ENCODE results near the gene TET1. TPM values are rescaled to one million over a fixed set of nuclear protein-coding genes. Genes with fewer than 3 reads are reported as not detected.

The TET1 gene
- total RNA-seq, 1 donor from 2014 or later = 1.2 TPM

DNA sequence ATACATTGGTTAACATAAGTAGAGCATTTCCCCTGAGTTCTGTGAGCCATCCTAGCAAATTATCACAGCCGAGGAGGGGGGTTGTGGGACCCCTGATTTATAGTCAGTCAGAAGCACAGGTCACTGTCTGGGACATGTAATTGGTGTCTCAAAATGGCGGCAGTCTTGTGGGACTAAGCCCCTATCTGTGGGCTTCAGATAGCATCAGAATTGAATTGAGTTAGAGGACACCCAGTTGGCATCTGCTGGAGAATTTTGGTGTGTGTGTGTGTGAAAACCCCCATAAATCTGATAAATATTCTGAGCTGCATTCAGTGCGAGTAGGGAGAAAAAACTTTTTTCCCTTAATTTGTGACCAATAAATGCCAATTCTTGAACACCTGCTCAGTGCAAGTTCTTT lies 6.5 kb upstream of the TET1 start:
- Histone ChIP-seq H3K27me3 (ENCODE audit: control insufficient read depth, insufficient read depth, low read length) (no peaks in the 10 kb centered on the region), H3K36me3 (ENCODE audit: control insufficient read depth, insufficient read depth, low read length) (no peaks in the 10 kb centered on the region), H3K4me3 (ENCODE audit: low read depth, low read length) (no peak overlapping the region)
- TF ChIP-seq, protein P1, sequence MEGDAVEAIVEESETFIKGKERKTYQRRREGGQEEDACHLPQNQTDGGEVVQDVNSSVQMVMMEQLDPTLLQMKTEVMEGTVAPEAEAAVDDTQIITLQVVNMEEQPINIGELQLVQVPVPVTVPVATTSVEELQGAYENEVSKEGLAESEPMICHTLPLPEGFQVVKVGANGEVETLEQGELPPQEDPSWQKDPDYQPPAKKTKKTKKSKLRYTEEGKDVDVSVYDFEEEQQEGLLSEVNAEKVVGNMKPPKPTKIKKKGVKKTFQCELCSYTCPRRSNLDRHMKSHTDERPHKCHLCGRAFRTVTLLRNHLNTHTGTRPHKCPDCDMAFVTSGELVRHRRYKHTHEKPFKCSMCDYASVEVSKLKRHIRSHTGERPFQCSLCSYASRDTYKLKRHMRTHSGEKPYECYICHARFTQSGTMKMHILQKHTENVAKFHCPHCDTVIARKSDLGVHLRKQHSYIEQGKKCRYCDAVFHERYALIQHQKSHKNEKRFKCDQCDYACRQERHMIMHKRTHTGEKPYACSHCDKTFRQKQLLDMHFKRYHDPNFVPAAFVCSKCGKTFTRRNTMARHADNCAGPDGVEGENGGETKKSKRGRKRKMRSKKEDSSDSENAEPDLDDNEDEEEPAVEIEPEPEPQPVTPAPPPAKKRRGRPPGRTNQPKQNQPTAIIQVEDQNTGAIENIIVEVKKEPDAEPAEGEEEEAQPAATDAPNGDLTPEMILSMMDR (IDR thresholded peaks at IDR 0.05; ENCODE audit: insufficient read depth, low read length, poor library complexity, severe bottlenecking) = no peak
- DNase-seq (ENCODE audit: low read depth) = no peak

DNA sequence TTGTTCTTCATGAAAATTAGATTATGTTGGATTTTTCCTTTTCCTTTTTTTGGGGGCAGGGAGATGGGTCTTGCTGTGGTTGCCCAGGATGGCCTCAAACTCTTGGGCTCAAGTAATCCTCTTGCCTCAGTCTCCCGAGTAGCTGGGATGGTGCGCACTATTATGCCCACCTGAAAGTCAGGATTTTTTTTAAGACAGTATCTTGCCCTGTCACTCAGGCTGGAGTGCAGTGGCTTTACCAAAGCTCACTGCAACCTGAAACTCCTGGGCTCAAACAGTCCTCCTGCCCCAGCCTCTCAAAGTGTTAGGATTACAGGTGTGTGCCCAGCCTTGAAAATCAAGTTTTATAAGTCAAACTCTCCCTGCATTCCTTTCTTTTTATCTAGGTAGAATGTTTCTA lies 1.7 kb upstream of the TET1 start:
- Histone ChIP-seq H3K27me3 (ENCODE audit: control insufficient read depth, insufficient read depth, low read length) (no peaks in the 10 kb centered on the region), H3K36me3 (ENCODE audit: control insufficient read depth, insufficient read depth, low read length) (no peaks in the 10 kb centered on the region)
- TF ChIP-seq, protein P1 (IDR thresholded peaks at IDR 0.05; ENCODE audit: insufficient read depth, low read length, poor library complexity, severe bottlenecking) = no peak

DNA sequence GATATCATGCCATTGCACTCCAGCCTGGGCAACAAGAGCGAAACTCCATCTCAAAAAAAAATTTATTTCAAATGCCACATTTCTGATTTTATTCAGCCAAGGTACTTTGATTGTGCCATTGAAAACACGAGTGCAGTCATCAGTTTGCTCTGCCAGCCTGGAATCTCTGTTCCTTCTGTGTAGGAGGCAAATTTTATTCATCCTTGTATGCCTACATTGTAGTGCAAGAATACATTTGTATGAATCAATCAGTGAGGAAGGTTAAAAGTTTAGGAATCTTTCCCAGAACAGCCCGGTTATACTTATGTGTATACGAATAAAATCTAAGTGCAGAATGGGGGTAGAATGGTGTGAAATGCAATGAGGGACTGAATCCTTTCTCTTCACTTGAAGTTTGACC lies 886 bp upstream of the TET1 start:
- Histone ChIP-seq H3K4me3 (ENCODE audit: low read depth, low read length) (no peak overlapping the region), H3K27me3 (ENCODE audit: control insufficient read depth, insufficient read depth, low read length) (no peaks in the 10 kb centered on the region), H3K36me3 (ENCODE audit: control insufficient read depth, insufficient read depth, low read length) (no peaks in the 10 kb centered on the region)
- TF ChIP-seq, protein P1 (IDR thresholded peaks at IDR 0.05; ENCODE audit: insufficient read depth, low read length, poor library complexity, severe bottlenecking) = no peak
- DNase-seq (ENCODE audit: low read depth) = no peak

More for the DNA sequence above, 1.7 kb upstream of the TET1 start:
- H3K4me3 ChIP-seq (ENCODE audit: low read depth, low read length) = no peak overlapping the region
- DNase-seq (ENCODE audit: low read depth) = no peak

DNA sequence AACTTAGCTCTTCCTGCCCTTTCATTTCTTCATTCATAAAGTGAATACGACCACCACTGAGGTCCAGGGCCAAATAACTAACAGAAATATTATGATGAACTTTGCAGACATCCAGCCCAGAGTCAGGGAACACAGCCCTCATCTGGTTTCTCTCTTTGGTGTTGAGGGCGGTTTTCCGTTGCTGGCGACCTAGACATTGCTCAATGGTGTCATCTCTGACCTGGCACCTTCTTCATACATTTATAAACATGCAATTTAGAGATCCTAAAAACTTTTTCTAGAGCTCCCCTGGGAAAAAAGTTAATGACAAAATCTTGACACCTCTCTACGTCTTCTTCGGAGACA lies 324 bp upstream of the TET1 start:
- Histone ChIP-seq H3K4me3 (ENCODE audit: low read depth, low read length) (peak overlapping the region; percentile 80), H3K27me3 (ENCODE audit: control insufficient read depth, insufficient read depth, low read length) (no peaks in the 10 kb centered on the region), H3K36me3 (ENCODE audit: control insufficient read depth, insufficient read depth, low read length) (no peaks in the 10 kb centered on the region)
- no peak for DNase-seq (ENCODE audit: low read depth)
- TF ChIP-seq, protein P1 (IDR thresholded peaks at IDR 0.05; ENCODE audit: insufficient read depth, low read length, poor library complexity, severe bottlenecking) = no peak

DNA sequence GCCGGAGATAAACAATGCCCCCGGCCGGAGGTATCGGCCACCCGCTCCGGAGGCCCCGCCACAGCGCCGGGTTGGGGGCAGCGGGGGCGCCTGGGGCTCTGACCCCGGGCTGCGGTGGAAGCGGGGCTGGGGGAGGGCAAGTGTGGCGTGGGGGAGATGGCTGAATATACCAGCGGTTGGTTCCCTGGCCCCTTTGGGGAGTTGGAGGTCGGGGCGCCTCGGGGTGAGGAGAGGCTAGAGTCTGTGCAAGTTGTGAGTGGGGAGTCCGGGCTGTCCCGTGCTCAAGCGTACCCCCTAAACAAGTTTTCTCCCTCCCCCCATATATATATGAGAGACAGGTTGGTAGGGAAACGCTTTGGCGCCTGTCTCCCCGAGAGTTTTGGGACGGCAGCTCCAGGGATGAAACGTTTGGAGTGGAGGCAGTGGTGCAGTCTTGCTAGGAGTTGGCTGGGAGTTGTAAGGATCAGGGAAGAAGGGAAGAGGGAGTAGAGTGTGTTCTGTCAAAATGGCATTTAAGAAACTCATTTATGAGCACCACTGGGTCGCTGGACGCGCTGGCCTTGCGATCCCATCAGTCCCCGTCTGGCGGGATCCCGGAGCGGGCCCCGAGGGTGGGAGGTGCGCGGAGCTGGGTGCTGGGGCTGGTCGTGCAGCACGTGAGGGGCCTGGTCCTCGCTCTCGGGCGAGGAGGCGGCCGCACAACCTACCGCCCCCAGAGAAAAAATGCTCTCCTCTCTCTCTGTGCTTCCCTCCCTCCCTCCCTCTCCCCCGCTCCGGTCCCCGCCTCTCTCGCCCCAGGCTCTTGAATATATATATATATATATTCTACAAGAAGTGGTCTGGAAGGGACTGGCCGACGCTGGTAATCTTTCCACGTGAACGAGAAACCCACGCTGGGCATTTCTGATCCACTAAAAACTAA lies 1.1 kb downstream of the TET1 start:
- no peak for DNase-seq (ENCODE audit: low read depth)
- Histone ChIP-seq H3K27me3 (ENCODE audit: control insufficient read depth, insufficient read depth, low read length) (no peaks in the 10 kb centered on the region), H3K36me3 (ENCODE audit: control insufficient read depth, insufficient read depth, low read length) (no peaks in the 10 kb centered on the region), H3K4me3 (ENCODE audit: low read depth, low read length) (peak overlapping the region; percentile 80)
- TF ChIP-seq, protein P1 (IDR thresholded peaks at IDR 0.05; ENCODE audit: insufficient read depth, low read length, poor library complexity, severe bottlenecking) = no peak

Data from kidney epithelial cell (primary cell).